Measurements from ENCODE around the gene NUDT16.

NUDT16 gene

GRCh38 chr3:131432441-131432840 lies 50.9 kb downstream of the NUDT16 start:
- DNase-seq (ENCODE audit: low spot score): no peak
- no peak for TF ChIP-seq CTCF (IDR thresholded peaks at IDR 0.05; ENCODE audit: extremely low read depth, insufficient read depth, missing control alignments)
- in situ Hi-C loops (cut with MboI; ENCODE audit: low pct_unique_long_range_greater_than_20kb, low sequenced_read_pairs, unreplicated experiment): no loop called here

- in situ Hi-C loops (cut with MboI; ENCODE audit: low pct_unique_long_range_greater_than_20kb, low sequenced_read_pairs, unreplicated experiment): no loop called here
- no peak for DNase-seq (ENCODE audit: low spot score)
- no peak for TF ChIP-seq CTCF (IDR thresholded peaks at IDR 0.05; ENCODE audit: extremely low read depth, insufficient read depth, missing control alignments)
Observed at GRCh38 chr3:131435000-131435399, 53.4 kb downstream of the NUDT16 start.

Data from GM13977 (cell line).